Thymus (tissue), 11 donors: ENCODE measurements around the gene SGO2. TPM values are rescaled to one million over a fixed set of nuclear protein-coding genes. Genes with fewer than 3 reads are reported as not detected.
A peak's percentile ranks its signal among the peaks of the same experiment; 100 is the strongest.
"Not testable (repeated sequence)": the region's sequence is repeated elsewhere in the genome, so short reads cannot be mapped to it uniquely, and the experiment has no call there.

ENCODE experiments used
- DNase-seq, 9 donors: peaks; one replicate each; pipeline ENCODE4 v3.0.0-alpha.2; 2013; ENCODE audit warnings: low spot score in 9 of 9, low read depth in 6 of 9, missing footprints in 1 of 9
- H3K27ac ChIP-seq, 2 donors: one replicate each; pipeline ENCODE4 v1.5.1; 2013; ENCODE audit warnings: control low read depth in 1 of 2, low read depth in 1 of 2, low read length in 1 of 2, mild to moderate bottlenecking in 1 of 2, moderate library complexity in 1 of 2
- H3K27me3 ChIP-seq, 2 donors: one replicate each; pipeline ENCODE4 v1.5.1; 2013; ENCODE audit warnings: low read length in 1 of 2; ENCODE audit not compliant: control insufficient read depth in 2 of 2, insufficient read depth in 1 of 2
- H3K36me3 ChIP-seq, 2 donors: one replicate each; pipeline ENCODE4 v1.5.1; 2013; ENCODE audit warnings: low read length in 1 of 2, mild to moderate bottlenecking in 1 of 2, moderate library complexity in 1 of 2; ENCODE audit not compliant: control insufficient read depth in 2 of 2, insufficient read depth in 2 of 2
- H3K4me1 ChIP-seq, 2 donors: one replicate each; pipeline ENCODE4 v1.5.1; 2013; ENCODE audit warnings: low read length in 2 of 2; ENCODE audit not compliant: control insufficient read depth in 2 of 2, insufficient read depth in 2 of 2
- H3K4me3 ChIP-seq, 2 donors: one replicate each; pipeline ENCODE4 v1.5.1; 2013; ENCODE audit warnings: low read length in 2 of 2, control low read depth in 1 of 2, mild to moderate bottlenecking in 1 of 2
- H3K9me3 ChIP-seq, 2 donors: one replicate each; pipeline ENCODE4 v1.5.1; 2013; ENCODE audit warnings: low read length in 1 of 2, mild to moderate bottlenecking in 1 of 2; ENCODE audit not compliant: control insufficient read depth in 2 of 2, insufficient read depth in 1 of 2
- WGBS: extraction: QIAGEN DNeasy Blood & Tissue Kit; methylation state at CpG from one replicate; pipeline ENCODE4 v1.1.7; 2013; 5-methylcytosine and 5-hydroxymethylcytosine counted together
- polyA plus RNA-seq: library from polyadenylated mRNA; stranded (reverse); fragments of 200-250 nt; gene quantifications from one replicate; pipeline ENCODE4 v1.2.3, GENCODE V29; 2013
- total RNA-seq: library from RNA; stranded (reverse); fragments of 120-200 nt; gene quantifications from one replicate; pipeline ENCODE4 v1.2.4, GENCODE V29; 2013
- donor health status: healthy.

SGO2 gene
- total and polyA plus RNA-seq, 2 donors, result 4.2 to 19.7 TPM

- DNase-seq, result no peak
- H3K9me3 ChIP-seq, result no peaks in the 10 kb centered on the region
- peaks cover 14 to 51% of the 10 kb centered on the region in 2 donors for H3K36me3 ChIP-seq
- H3K4me1 ChIP-seq, result no peaks in the 10 kb centered on the region
- H3K27me3 ChIP-seq, result no peaks in the 10 kb centered on the region
- H3K27ac ChIP-seq, result no peak overlapping the region
- no peak overlapping the region for H3K4me3 ChIP-seq
Observed at GRCh38 chr2:200534572-200534971, 8.6 kb downstream of the SGO2 start.

GRCh38 chr2:200538139-200538538 lies 12.1 kb downstream of the SGO2 start:
- H3K36me3 ChIP-seq, result peaks cover 25 to 66% of the 10 kb centered on the region in 2 donors
- no peak overlapping the region for H3K27ac ChIP-seq
- DNase-seq, result no peak
- no peaks in the 10 kb centered on the region for H3K9me3 ChIP-seq
- no peaks in the 10 kb centered on the region for H3K27me3 ChIP-seq
- no peak overlapping the region for H3K4me3 ChIP-seq
- WGBS, result 93% methylated on average over 1 of the region's 1 CpG
- no peaks in the 10 kb centered on the region for H3K4me1 ChIP-seq

- H3K4me1 ChIP-seq, result no peaks in the 10 kb centered on the region
- H3K4me3 ChIP-seq, result no peak overlapping the region
- DNase-seq, result no peak
- no peak overlapping the region for H3K27ac ChIP-seq
- H3K36me3 ChIP-seq, result peaks cover 31 to 64% of the 10 kb centered on the region in 2 donors
- no peaks in the 10 kb centered on the region for H3K9me3 ChIP-seq
- no peaks in the 10 kb centered on the region for H3K27me3 ChIP-seq
Observed at GRCh38 chr2:200540793-200541192, 14.8 kb downstream of the SGO2 start.

DNA sequence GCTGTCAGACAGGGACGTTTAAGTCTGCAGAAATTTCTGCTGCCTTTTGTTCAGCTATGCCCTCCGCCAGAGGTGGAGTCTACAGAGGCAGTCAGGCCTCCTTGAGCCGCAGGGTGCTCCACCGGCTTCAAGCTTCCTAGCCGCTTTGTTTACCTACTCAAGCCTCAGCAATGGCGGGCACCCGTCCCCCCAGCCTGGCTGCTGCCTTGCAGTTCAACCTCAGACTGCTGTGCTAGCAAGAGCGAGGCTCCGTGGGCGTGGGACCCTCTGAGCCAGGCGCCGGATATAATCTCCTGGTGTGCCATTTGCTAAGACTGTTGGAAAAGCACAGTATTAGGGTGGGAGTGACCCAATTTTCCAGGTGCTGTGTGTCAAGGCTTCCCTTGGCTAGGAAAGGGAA lies 40.6 kb downstream of the SGO2 start:
- not testable (repeated sequence) for H3K4me3 ChIP-seq, DNase-seq, H3K27ac ChIP-seq, H3K9me3 ChIP-seq, H3K4me1 ChIP-seq, H3K27me3 ChIP-seq
- H3K36me3 ChIP-seq, result peaks cover 0 to 13% of the 10 kb centered on the region in 2 donors
- over 99% methylated on average over 12 of the region's 12 CpGs for WGBS

GRCh38 chr2:200567932-200568331 lies 41.9 kb downstream of the SGO2 start:
- Histone ChIP-seq H3K4me3 (no peak overlapping the region), H3K36me3 (peaks cover 0 to 21% of the 10 kb centered on the region in 2 donors), H3K9me3 (peaks cover 0 to 6% of the 10 kb centered on the region in 2 donors), H3K27me3 (no peaks in the 10 kb centered on the region), H3K4me1 (no peaks in the 10 kb centered on the region), H3K27ac (no peak overlapping the region)
- WGBS, result 96% methylated on average over 3 of the region's 3 CpGs
- DNase-seq, result no peak

- no peak overlapping the region for H3K4me3 ChIP-seq
- H3K36me3 ChIP-seq, result peaks cover 3 to 30% of the 10 kb centered on the region in 2 donors
- H3K4me1 ChIP-seq, result no peaks in the 10 kb centered on the region
- DNase-seq, result peak in 2 of 9 donors; percentile 7 to 54
- H3K9me3 ChIP-seq, result no peaks in the 10 kb centered on the region
- 94% methylated on average over 2 of the region's 2 CpGs for WGBS
- H3K27ac ChIP-seq, result no peak overlapping the region
- no peaks in the 10 kb centered on the region for H3K27me3 ChIP-seq
Observed at GRCh38 chr2:200575957-200576356, 50.0 kb downstream of the SGO2 start.

- Histone ChIP-seq H3K9me3 (no peaks in the 10 kb centered on the region), H3K4me1 (no peaks in the 10 kb centered on the region)
- WGBS, result 96% methylated on average over 3 of the region's 3 CpGs
Observed at GRCh38 chr2:200577027-200577426, 51.0 kb downstream of the SGO2 start.

DNA sequence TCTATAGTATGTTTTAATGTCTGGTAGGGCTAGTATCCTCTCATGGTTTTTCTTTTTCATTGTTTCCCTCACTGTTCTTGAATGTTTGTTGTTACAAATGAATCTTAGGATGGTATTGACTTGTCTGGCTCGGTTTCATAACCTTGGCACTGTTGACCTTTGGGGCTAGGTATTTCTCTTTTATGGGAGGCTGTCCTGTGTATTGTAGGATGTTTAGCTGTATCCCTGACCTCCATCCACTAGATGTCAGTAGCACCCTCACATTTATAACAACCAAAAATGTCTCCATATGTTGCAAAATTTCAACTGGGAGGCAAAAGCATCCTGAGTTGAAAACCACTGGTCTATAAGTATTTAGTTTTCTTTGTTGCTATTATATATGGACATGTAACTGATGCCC lies 52.8 kb downstream of the SGO2 start:
- no peaks in the 10 kb centered on the region for H3K27me3 ChIP-seq
- 47% methylated on average over 1 of the region's 1 CpG for WGBS

More at GRCh38 chr2:200577027-200577426, 51.0 kb downstream of the SGO2 start:
- Histone ChIP-seq H3K27ac (no peak overlapping the region), H3K36me3 (peaks cover 3 to 22% of the 10 kb centered on the region in 2 donors), H3K27me3 (no peaks in the 10 kb centered on the region), H3K4me3 (no peak overlapping the region)
- DNase-seq, result no peak

DNA sequence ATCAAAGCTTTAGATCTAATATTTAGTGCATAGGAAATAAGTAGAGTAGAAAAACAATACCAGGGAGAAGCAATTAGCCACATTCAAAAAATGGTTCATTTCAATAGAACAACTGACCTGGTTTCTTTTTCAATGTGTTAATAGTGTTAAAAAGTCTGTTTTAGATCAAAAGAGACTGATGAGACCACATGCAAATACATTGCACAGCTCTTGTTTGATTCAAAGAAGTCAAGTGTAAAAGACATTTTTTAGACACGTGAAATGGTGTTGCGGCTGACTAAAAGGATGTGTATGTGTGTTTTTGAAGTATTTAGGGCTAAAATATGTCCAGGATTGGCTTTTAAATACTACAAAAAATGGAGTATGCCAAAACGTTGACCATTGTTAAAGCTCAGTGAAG lies 58.6 kb downstream of the SGO2 start:
- peaks cover 0 to 12% of the 10 kb centered on the region in 2 donors for H3K27me3 ChIP-seq
- peaks cover 3 to 11% of the 10 kb centered on the region in 2 donors for H3K4me1 ChIP-seq
- H3K27ac ChIP-seq, result no peak overlapping the region
- no peaks in the 10 kb centered on the region for H3K9me3 ChIP-seq
- DNase-seq, result no peak
- H3K36me3 ChIP-seq, result peaks cover 3 to 5% of the 10 kb centered on the region in 2 donors
- WGBS, result 75% methylated on average over 3 of the region's 3 CpGs
- H3K4me3 ChIP-seq, result no peak overlapping the region

More for the DNA sequence above, 52.8 kb downstream of the SGO2 start:
- Histone ChIP-seq H3K9me3 (no peaks in the 10 kb centered on the region), H3K4me1 (no peaks in the 10 kb centered on the region), H3K27ac (no peak overlapping the region), H3K36me3 (peaks cover 3 to 11% of the 10 kb centered on the region in 2 donors), H3K4me3 (no peak overlapping the region)
- peak in 6 of 9 donors; percentile 21 to 68 (median 40) for DNase-seq

GRCh38 chr2:200585340-200585729 lies 59.3 kb downstream of the SGO2 start:
- Histone ChIP-seq H3K27ac (no peak overlapping the region), H3K27me3 (peaks cover 0 to 12% of the 10 kb centered on the region in 2 donors), H3K36me3 (peaks cover 3 to 5% of the 10 kb centered on the region in 2 donors), H3K4me1 (peaks cover 3 to 11% of the 10 kb centered on the region in 2 donors), H3K4me3 (peak overlapping the region; percentile 43 to 60), H3K9me3 (no peaks in the 10 kb centered on the region)
- 29% methylated on average over 2 of the region's 2 CpGs for WGBS
- peak in 1 of 9 donors; percentile 3 for DNase-seq
